ENCODE data around the gene MB. TPM values are rescaled to one million over a fixed set of nuclear protein-coding genes. Genes with fewer than 3 reads are reported as not detected.
A peak's percentile ranks its signal among the peaks of the same experiment; 100 is the strongest.

The MB gene
- total and polyA plus RNA-seq, 4 donors = 0.13 to 0.25 TPM; not detected in 2

- no peak for TF ChIP-seq RAD21 (IDR thresholded peaks at IDR 0.05)
- TF ChIP-seq TAF1 (conservative IDR thresholded peaks at IDR 0.05) = no peak
- no peak for TF ChIP-seq HNF4A (conservative IDR thresholded peaks at IDR 0.05)
- TF ChIP-seq JUND (IDR thresholded peaks at IDR 0.05) = no peak
- no peak for TF ChIP-seq GABPA (IDR thresholded peaks at IDR 0.05 in 1 of 2, conservative IDR thresholded peaks at IDR 0.05 in 1 of 2)
- Histone ChIP-seq H3K9ac (ENCODE audit: low read depth in 1 of 2, low read length in 2 of 2) (no peak overlapping the region), H3K9me3 (ENCODE audit: control insufficient read depth in 4 of 4, low read length in 3 of 4) (no peaks in the 10 kb centered on the region), H3K4me1 (ENCODE audit: control insufficient read depth in 4 of 4, insufficient read depth in 4 of 4, low read length in 3 of 4) (peaks cover 0 to 25% (median 21%) of the 10 kb centered on the region in 4 donors), H3K27me3 (ENCODE audit: control insufficient read depth in 4 of 4, insufficient read depth in 4 of 4, low read length in 3 of 4) (no peaks in the 10 kb centered on the region), H3K4me3 (ENCODE audit: low read depth in 1 of 3, low read length in 3 of 3) (no peak overlapping the region), H3K36me3 (ENCODE audit: control insufficient read depth in 4 of 4, insufficient read depth in 3 of 4, low read depth in 1 of 4, low read length in 3 of 4) (peaks cover under 1 to 11% (median 4%) of the 10 kb centered on the region in 4 donors), H3K27ac (ENCODE audit: low read depth in 1 of 2, low read length in 2 of 2) (no peak overlapping the region)
- 97% methylated on average over 5 of the region's 5 CpGs for WGBS
- DNase-seq (ENCODE audit: low spot score) = no peak
Observed at GRCh38 chr22:35664955-35665587, 47.9 kb upstream of the MB start.

GRCh38 chr22:35663371-35663770 lies 46.2 kb upstream of the MB start:
- WGBS = 21% methylated on average over 3 of the region's 3 CpGs
- Histone ChIP-seq H3K4me1 (ENCODE audit: control insufficient read depth in 4 of 4, insufficient read depth in 4 of 4, low read length in 3 of 4) (peaks cover 0 to 25% (median 22%) of the 10 kb centered on the region in 4 donors), H3K27me3 (ENCODE audit: control insufficient read depth in 4 of 4, insufficient read depth in 4 of 4, low read length in 3 of 4) (no peaks in the 10 kb centered on the region), H3K9me3 (ENCODE audit: control insufficient read depth in 4 of 4, low read length in 3 of 4) (no peaks in the 10 kb centered on the region), H3K36me3 (ENCODE audit: control insufficient read depth in 4 of 4, insufficient read depth in 3 of 4, low read depth in 1 of 4, low read length in 3 of 4) (peaks cover 8 to 28% (median 17%) of the 10 kb centered on the region in 4 donors), H3K27ac (ENCODE audit: low read depth in 1 of 2, low read length in 2 of 2) (peak overlapping the region in 1 of 2 donors; percentile 23), H3K4me3 (ENCODE audit: low read depth in 1 of 3, low read length in 3 of 3) (no peak overlapping the region), H3K9ac (ENCODE audit: low read depth in 1 of 2, low read length in 2 of 2) (peak overlapping the region in 1 of 2 donors; percentile 8)
- no peak for TF ChIP-seq JUND (IDR thresholded peaks at IDR 0.05)
- TF ChIP-seq RAD21 (IDR thresholded peaks at IDR 0.05) = no peak
- no peak for TF ChIP-seq MAX (IDR thresholded peaks at IDR 0.05)
- no peak for TF ChIP-seq NR2F2 (IDR thresholded peaks at IDR 0.05)
- no peak for TF ChIP-seq RXRA (IDR thresholded peaks at IDR 0.05)
- no peak for TF ChIP-seq ZBTB33 (IDR thresholded peaks at IDR 0.05)
- TF ChIP-seq CTCF (IDR thresholded peaks at IDR 0.05; ENCODE audit: low read depth, low read length, missing input control) = no peak
- no peak for TF ChIP-seq ATF3 (IDR thresholded peaks at IDR 0.05)
- no peak for TF ChIP-seq FOXA2 (IDR thresholded peaks at IDR 0.05)
- TF ChIP-seq REST (IDR thresholded peaks at IDR 0.05) = no peak
- no peak for TF ChIP-seq GABPA (IDR thresholded peaks at IDR 0.05 in 1 of 2, conservative IDR thresholded peaks at IDR 0.05 in 1 of 2)
- TF ChIP-seq SP1 (IDR thresholded peaks at IDR 0.05) = no peak
- no peak for TF ChIP-seq FOXA1 (IDR thresholded peaks at IDR 0.05)
- TF ChIP-seq TAF1 (conservative IDR thresholded peaks at IDR 0.05) = no peak
- no peak for TF ChIP-seq HNF4A (conservative IDR thresholded peaks at IDR 0.05)
- TF ChIP-seq YY1 (IDR thresholded peaks at IDR 0.05) = no peak
- no peak for DNase-seq (ENCODE audit: low spot score)

All from liver (tissue), 9 donors.